HG02884 (cell line): ENCODE results near the gene CLK4.

Source experiments
- ATAC-seq: cut with Tn5 transposase; IDR thresholded peaks from one replicate; pipeline ENCODE4 v1.9.1; 2021; ENCODE audit warnings: mild to moderate bottlenecking, moderate library complexity; ENCODE audit not compliant: unreplicated experiment

The CLK4 gene

GRCh38 chr5:178640331-178641045 is 13.6 kb upstream of the CLK4 start:
- no peak for ATAC-seq

GRCh38 chr5:178637356-178638074 is 10.7 kb upstream of the CLK4 start:
- ATAC-seq, result no peak

GRCh38 chr5:178632285-178632684 is 5.4 kb upstream of the CLK4 start:
- no peak for ATAC-seq

GRCh38 chr5:178630951-178631350 is 4.1 kb upstream of the CLK4 start:
- no peak for ATAC-seq

- ATAC-seq, result no peak
Observed at GRCh38 chr5:178630475-178630930, 3.7 kb upstream of the CLK4 start.

GRCh38 chr5:178627259-178627598 is 379 bp upstream of the CLK4 start:
- peak; percentile 15 for ATAC-seq

- ATAC-seq, result peak; percentile 17
Observed at GRCh38 chr5:178625679-178626483, 969 bp downstream of the CLK4 start.

- no peak for ATAC-seq
Observed at GRCh38 chr5:178624631-178625546, 2.0 kb downstream of the CLK4 start.

- no peak for ATAC-seq
Observed at GRCh38 chr5:178622679-178623247, 4.1 kb downstream of the CLK4 start.

GRCh38 chr5:178619390-178619789 is 7.5 kb downstream of the CLK4 start:
- no peak for ATAC-seq

GRCh38 chr5:178612299-178612698 is 14.6 kb downstream of the CLK4 start:
- ATAC-seq, result no peak

- ATAC-seq, result no peak
Observed at GRCh38 chr5:178606269-178606668, 20.6 kb downstream of the CLK4 start.

- no peak for ATAC-seq
Observed at GRCh38 chr5:178605788-178606187, 21.1 kb downstream of the CLK4 start.

GRCh38 chr5:178602752-178603151 is 24.1 kb downstream of the CLK4 start:
- no peak for ATAC-seq

- ATAC-seq, result no peak
Observed at GRCh38 chr5:178595750-178596149, 31.1 kb downstream of the CLK4 start.

- no peak for ATAC-seq
Observed at GRCh38 chr5:178595150-178595549, 31.7 kb downstream of the CLK4 start.

- ATAC-seq, result no peak
Observed at GRCh38 chr5:178590924-178591423, 35.9 kb downstream of the CLK4 start.

GRCh38 chr5:178590141-178590923 is 36.5 kb downstream of the CLK4 start, which contains the start of gene COL23A1:
TSS of gene COL23A1 (minus strand) at chr5:178590393.
- ATAC-seq, result no peak
